Activated naive CD4-positive, alpha-beta T cell treated with anti-CD3 and anti-CD28 coated beads, Interleukin-2, amount 50 U/mL, for 72 hours (primary cell): Measurements from ENCODE around the gene CDK16. TPM values are rescaled to one million over a fixed set of nuclear protein-coding genes. Genes with fewer than 3 reads are reported as not detected.
A peak's percentile ranks its signal among the peaks of the same experiment; 100 is the strongest.
"Not testable (repeated sequence)": the region's sequence is repeated elsewhere in the genome, so short reads cannot be mapped to it uniquely, and the experiment has no call there.

Experiments used
- ATAC-seq, 2 donors: fragments of 150-1000 bp; cut with Tn5 transposase; 2 replicates each; pipeline ENCODE4 v1.10.0; 2021; ENCODE audit warnings: mild to moderate bottlenecking in 2 of 2, moderate library complexity in 2 of 2
- DNase-seq, 2 donors: peaks; one replicate each; pipeline ENCODE4 v3.0.0; 2021 to 2022; ENCODE audit warnings: low spot score in 2 of 2
- H3K27ac Mint-ChIP-seq, 2 donors: one replicate each; pipeline ENCODE4 v1.8.0; 2022; ENCODE audit warnings: mild to moderate bottlenecking in 2 of 2, mixed read lengths in 2 of 2
- H3K36me3 Mint-ChIP-seq, 2 donors: one replicate each; pipeline ENCODE4 v1.8.0; 2022; ENCODE audit warnings: mixed read lengths in 2 of 2
- H3K9me3 Mint-ChIP-seq, 2 donors: one replicate each; pipeline ENCODE4 v1.8.0; 2022; ENCODE audit warnings: mixed read lengths in 2 of 2
- total RNA-seq, 2 donors: library from RNA; stranded (reverse); gene quantifications; one replicate each; pipeline ENCODE4 v1.2.3, GENCODE V29; 2022

CDK16 gene
- total RNA-seq, 2 donors from 2014 or later, result 69.5 to 95.8 TPM

DNA sequence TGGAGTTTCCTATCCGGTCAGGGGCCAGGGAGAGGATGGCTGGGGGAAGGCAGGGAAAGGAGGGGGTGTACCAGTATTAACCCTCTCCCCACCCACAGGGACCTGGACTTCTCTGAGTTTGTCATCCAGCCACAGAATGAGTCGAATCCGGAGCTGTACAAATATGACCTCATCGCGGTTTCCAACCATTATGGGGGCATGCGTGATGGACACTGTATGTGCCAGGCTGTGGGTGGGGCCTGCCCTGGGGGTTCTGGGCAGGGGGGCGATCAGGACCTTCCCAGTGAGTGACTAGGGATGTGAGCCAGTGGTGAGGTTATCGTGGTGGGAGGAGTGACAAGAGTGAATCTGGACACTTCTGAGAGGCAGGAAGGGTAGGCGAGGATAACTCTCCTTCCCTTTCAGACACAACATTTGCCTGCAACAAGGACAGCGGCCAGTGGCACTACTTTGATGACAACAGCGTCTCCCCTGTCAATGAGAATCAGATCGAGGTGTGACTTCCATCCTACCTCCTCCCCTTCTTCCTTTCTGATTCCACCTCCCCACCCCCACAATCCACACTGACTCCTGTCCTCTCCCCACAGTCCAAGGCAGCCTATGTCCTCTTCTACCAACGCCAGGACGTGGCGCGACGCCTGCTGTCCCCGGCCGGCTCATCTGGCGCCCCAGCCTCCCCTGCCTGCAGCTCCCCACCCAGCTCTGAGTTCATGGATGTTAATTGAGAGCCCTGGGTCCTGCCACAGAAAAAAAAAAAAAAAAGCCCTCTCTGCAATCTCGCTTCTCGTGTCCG, 28.9 kb downstream of the CDK16 start:
- no peak for DNase-seq
- H3K27ac Mint-ChIP-seq, result peak overlapping the region in 1 of 2 donors; percentile 55
- peak; percentile 31 to 68 for ATAC-seq

DNA sequence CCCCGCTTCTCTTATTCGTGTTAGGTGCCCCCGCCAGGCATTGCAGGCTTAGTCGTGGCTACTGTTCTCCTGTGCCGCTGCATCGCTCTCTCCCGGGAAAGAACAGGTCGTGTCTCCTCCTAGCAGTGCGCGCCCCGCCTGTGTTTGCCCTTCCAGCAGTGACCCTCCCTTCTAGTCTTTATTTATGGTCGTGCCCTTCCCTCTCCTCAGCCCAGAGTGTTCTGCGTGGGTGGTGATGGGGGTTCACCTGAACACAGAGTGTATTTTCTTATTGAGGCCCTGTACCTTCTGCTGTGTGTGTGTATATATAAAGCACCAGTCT, 29.5 kb downstream of the CDK16 start:
- H3K9me3 Mint-ChIP-seq, result no peaks in the 10 kb centered on the region
- H3K27ac Mint-ChIP-seq, result peak overlapping the region in 1 of 2 donors; percentile 36
- H3K36me3 Mint-ChIP-seq, result no peaks in the 10 kb centered on the region
- no peak for DNase-seq
- no peak for ATAC-seq

More for the DNA sequence above, 28.9 kb downstream of the CDK16 start:
- H3K36me3 Mint-ChIP-seq, result no peaks in the 10 kb centered on the region
- H3K9me3 Mint-ChIP-seq, result no peaks in the 10 kb centered on the region

DNA sequence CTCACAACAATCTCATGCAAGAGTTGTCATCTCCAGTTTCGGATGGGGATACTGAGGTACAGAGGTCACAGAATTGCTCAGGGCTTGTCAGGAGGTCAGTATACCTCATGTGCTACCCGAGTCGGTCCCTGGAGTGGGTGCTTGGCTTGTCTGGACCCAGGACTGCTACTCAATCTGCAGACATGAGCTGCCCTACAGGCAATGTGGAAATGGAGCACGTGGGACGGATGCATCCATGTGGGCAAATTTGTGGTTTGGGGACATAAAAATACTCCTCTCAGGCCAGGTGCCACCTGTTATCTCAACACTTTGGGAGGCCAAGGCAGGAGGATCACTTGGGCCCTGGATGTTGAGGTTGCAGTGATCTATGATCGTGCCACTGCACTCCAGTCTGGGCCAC, 30.1 kb downstream of the CDK16 start:
- DNase-seq, result no peak
- no peak for ATAC-seq
- H3K27ac Mint-ChIP-seq, result no peak overlapping the region
- H3K9me3 Mint-ChIP-seq, result no peaks in the 10 kb centered on the region
- H3K36me3 Mint-ChIP-seq, result no peaks in the 10 kb centered on the region

DNA sequence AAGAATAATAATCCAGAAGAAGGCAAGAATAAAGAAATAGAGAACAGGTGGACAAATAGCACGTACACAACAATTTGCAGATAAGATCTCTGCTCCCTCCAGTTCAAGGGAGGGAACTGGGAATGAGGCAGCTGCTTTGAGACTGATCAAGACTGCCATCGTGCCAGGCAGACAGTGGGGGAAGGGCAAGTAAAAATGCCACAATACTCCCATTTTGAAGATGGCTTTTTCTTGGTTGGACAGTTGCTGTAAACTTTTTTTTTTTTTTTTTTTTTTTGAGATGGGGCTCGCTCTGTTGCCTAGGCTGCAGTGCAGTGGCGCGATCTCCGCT, 31.5 kb downstream of the CDK16 start:
- ATAC-seq, result no peak
- Mint-ChIP-seq H3K27ac (no peak overlapping the region), H3K9me3 (no peaks in the 10 kb centered on the region), H3K36me3 (no peaks in the 10 kb centered on the region)
- no peak for DNase-seq

DNA sequence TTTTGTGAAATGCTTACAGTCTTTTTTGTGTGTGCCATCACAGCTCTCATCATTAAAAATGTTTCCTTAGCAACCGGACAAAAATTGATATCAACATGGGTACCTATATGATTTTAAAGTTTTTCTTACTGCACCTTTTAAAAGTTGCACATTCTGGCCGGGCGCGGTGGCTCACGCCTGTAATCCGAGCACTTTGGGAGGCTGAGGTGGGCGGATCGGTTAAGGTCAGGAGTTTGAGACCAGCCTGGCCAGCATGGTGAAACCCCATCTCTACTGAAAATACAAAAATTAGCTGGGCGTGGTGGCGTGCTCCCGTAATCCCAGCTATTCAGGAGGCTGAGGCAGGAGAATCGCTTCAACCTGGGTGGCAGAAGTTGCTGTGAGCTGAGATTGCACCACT, 39.1 kb downstream of the CDK16 start:
- H3K9me3 Mint-ChIP-seq, DNase-seq, ATAC-seq, H3K27ac Mint-ChIP-seq, H3K36me3 Mint-ChIP-seq: not testable (repeated sequence)

DNA sequence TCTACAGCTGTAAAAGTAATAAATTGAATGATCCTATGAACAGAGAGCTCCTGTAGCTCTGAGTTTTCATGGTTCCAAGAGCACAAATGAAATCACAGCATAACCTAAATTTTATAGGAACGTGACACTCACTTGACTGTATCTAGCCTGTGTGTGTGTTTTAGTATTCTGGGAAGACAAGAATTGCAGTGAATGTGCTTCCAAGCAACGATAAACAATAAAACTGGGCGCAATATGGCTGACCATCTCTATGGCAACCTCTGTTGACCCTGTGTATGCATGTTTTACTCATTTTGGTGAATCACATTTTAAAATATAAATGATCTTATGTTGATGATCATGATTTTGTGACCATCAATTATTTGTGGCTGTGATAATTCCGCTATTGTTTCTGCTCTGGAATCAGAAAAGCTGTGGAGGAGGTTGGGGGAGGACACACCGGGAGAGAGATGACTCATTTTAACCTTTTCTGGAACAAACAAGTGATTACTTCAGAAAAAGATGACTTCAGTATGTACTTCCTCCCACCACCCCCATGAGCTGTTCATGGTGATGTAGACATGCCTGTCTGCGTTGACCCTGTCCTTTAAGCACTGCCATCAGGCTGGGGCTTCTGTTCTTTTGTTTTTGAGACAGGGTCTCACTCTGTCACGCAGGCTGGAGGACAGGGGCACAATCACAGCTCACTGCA, 46.1 kb downstream of the CDK16 start:
- Mint-ChIP-seq H3K27ac (peak overlapping the region in 1 of 2 donors; percentile 71), H3K9me3 (no peaks in the 10 kb centered on the region)
- no peak for DNase-seq

DNA sequence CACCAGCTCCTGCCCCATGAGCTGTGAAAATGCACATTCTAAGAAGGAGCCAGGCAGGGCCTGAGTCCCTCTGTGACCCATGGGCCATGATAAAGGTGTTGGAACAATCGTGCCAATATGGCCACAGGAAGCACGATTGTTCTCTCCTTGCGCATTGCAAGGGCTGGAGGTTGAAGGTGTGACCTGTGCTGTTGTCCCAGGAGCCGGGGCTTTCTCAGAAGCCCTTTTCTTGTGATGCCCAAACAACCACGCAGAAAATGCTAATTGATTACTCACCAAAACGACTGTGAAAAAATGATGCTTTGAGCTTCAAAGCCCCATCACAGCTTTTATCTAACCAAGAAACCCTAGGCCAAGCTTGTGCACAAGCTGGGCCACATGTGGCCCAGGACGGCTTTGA, 48.2 kb downstream of the CDK16 start:
- peak in 1 of 2 donors; percentile 30 for ATAC-seq
- H3K9me3 Mint-ChIP-seq, result no peaks in the 10 kb centered on the region
- H3K36me3 Mint-ChIP-seq, result no peaks in the 10 kb centered on the region
- DNase-seq, result no peak
- H3K27ac Mint-ChIP-seq, result no peak overlapping the region

More for the DNA sequence above, 46.1 kb downstream of the CDK16 start:
- ATAC-seq, result peak; percentile 67 to 72
- H3K36me3 Mint-ChIP-seq, result no peaks in the 10 kb centered on the region

DNA sequence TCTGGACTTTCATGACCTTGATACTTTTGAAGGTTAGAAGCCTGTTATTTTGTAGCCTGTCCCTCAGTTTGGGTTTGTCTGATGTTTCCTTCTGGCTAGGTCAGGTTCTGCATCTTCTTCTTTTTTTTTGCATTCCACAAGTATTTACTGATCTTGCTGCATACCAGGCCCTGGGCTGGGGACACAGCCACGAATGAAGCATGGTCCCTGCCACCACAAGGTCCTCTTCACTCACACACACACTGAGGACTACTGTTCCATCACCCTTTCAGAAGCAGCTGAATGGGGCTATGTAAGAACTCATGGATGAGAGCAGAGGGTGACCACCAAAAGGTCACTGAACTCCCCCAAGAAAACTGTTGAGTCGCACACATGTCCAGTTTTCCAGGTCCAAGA, 53.5 kb downstream of the CDK16 start:
- Mint-ChIP-seq H3K36me3 (no peaks in the 10 kb centered on the region), H3K27ac (no peak overlapping the region), H3K9me3 (no peaks in the 10 kb centered on the region)
- ATAC-seq, result no peak
- DNase-seq, result no peak

DNA sequence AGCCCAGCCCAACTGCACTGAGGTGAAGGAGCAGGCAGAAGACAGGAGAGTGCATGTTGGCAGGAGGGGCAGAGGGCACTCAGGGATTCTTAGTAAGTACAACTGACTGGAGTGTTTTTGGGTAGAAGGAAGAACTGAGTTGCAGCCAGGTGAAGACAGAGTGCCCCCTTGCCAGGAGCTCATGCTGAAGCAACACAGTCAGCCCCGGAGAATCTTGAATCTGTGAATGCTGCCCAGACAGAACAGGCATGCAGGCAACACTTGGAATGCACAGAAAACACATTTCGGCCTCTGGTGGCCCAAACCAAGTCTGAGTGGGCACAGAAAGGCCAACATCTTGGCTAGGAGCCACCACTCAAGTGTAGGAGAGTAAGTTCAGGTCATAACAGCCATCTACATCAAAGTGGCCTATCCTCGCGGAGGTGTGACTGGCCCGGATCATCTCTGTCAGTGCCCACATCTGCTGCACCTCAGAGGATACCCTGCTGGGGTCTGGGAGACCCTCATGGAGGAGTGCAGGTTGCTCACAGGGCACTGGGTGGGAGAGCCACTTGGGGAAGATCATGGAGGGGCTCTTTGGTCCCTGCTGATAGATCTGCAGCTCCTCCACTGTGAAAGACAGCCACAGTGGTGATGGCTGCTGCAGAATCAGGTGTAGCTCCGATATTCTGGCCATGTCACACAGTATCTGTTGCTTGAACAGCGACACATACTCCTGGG, 54.7 kb downstream of the CDK16 start:
- ATAC-seq (no peak), DNase-seq (no peak)
- H3K27ac Mint-ChIP-seq, result no peak overlapping the region
- H3K9me3 Mint-ChIP-seq, result no peaks in the 10 kb centered on the region
- H3K36me3 Mint-ChIP-seq, result no peaks in the 10 kb centered on the region

DNA sequence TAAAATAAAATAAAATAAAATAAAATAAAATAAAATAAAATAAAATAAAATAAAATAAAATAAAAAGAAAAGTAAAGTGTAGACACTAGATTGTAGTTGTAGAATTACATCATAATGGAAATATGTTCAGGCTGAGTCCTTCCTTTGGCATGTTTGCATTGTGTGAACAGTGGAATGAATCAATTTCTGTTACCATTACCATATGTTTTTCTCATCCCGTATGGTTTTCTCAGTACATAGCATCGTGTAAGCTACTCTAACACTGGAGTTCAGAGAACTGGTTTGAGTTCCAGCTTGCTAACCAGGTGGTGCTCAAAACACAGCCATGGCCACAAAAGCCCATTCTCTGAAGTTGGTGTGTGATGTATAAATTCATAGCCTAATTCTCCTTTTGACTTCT, 60.2 kb downstream of the CDK16 start:
- H3K36me3 Mint-ChIP-seq, result no peaks in the 10 kb centered on the region
- no peak for ATAC-seq
- H3K27ac Mint-ChIP-seq, result no peak overlapping the region
- no peak for DNase-seq
- no peaks in the 10 kb centered on the region for H3K9me3 Mint-ChIP-seq

Other genes with a start within 250 kb of the CDK16 start
- not detected for gene RGN, start 140.2 kb upstream of the CDK16 start, total RNA-seq
- gene NDUFB11, start 74.0 kb upstream of the CDK16 start, total RNA-seq, result 10 to 100 TPM; 89.5 to 91.9 TPM
- gene RBM10, start 73.5 kb upstream of the CDK16 start, total RNA-seq, result 10 to 100 TPM; 54.7 to 61.3 TPM
- 100 to 1,000 TPM; 236 to 259 TPM for gene UBA1, start 24.9 kb upstream of the CDK16 start, total RNA-seq
- gene USP11, start 14.3 kb downstream of the CDK16 start, total RNA-seq, result 10 to 100 TPM; 14.5 to 22.2 TPM
- 1 to 10 TPM; 1.0 to 2.6 TPM for gene ZNF157, start 151.9 kb downstream of the CDK16 start, total RNA-seq